Measurements from ENCODE around the gene YJU2. TPM values are rescaled to one million over a fixed set of nuclear protein-coding genes. Genes with fewer than 3 reads are reported as not detected.

YJU2 gene
- total and polyA plus RNA-seq, 12 donors, result 7.9 to 32.8 (median 10.5) TPM

DNA sequence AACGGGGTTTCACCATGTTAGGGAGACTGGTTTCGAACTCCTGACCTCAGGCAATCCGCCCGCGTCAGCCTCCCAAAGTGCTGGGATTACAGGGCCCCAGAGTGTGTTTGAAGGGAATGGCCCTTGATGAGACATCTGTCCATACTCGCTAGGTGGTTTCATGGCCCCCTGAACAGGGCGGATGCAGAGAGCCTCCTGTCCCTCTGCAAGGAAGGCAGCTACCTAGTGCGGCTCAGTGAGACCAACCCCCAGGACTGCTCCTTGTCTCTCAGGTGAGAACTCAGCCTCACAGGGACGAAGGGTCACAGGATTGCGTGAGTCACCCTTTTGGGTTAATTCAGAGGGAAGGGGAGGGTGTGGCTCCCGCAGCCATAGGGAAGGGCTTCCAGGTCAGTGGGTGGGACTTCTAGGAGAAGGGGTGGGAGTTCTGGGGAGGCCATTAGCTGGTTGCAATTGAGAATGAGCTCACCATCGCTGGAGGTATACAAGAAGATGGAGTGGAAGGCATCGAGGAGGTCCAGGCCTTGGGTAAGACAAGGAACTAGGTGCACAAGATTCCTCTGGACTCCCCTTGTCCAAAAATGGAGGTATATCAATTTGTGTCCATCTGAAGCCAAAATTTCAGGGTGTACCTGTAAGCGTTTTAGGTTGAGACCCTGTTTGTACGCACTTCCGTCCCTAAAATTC lies 41.4 kb downstream of the YJU2 start:
- intact Hi-C loops (cut with DNase I), result no loop called here
- ATAC-seq, result no peak
- H3K27me3 ChIP-seq, result peaks cover 0 to 37% (median 26%) of the 10 kb centered on the region in 7 donors
- TF ChIP-seq, protein P1, sequence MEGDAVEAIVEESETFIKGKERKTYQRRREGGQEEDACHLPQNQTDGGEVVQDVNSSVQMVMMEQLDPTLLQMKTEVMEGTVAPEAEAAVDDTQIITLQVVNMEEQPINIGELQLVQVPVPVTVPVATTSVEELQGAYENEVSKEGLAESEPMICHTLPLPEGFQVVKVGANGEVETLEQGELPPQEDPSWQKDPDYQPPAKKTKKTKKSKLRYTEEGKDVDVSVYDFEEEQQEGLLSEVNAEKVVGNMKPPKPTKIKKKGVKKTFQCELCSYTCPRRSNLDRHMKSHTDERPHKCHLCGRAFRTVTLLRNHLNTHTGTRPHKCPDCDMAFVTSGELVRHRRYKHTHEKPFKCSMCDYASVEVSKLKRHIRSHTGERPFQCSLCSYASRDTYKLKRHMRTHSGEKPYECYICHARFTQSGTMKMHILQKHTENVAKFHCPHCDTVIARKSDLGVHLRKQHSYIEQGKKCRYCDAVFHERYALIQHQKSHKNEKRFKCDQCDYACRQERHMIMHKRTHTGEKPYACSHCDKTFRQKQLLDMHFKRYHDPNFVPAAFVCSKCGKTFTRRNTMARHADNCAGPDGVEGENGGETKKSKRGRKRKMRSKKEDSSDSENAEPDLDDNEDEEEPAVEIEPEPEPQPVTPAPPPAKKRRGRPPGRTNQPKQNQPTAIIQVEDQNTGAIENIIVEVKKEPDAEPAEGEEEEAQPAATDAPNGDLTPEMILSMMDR (IDR thresholded peaks at IDR 0.05), result no peak
- WGBS, 2 donors, result 85 to 88% methylated on average over 16 of the region's 16 CpGs
- H3K36me3 ChIP-seq, result no peaks in the 10 kb centered on the region
- no peaks in the 10 kb centered on the region for H3K9me3 ChIP-seq
- H3K4me3 ChIP-seq, result no peak overlapping the region
- DNase-seq, result no peak
- no peak overlapping the region for H3K27ac ChIP-seq
- no peaks in the 10 kb centered on the region for H3K4me1 ChIP-seq

DNA sequence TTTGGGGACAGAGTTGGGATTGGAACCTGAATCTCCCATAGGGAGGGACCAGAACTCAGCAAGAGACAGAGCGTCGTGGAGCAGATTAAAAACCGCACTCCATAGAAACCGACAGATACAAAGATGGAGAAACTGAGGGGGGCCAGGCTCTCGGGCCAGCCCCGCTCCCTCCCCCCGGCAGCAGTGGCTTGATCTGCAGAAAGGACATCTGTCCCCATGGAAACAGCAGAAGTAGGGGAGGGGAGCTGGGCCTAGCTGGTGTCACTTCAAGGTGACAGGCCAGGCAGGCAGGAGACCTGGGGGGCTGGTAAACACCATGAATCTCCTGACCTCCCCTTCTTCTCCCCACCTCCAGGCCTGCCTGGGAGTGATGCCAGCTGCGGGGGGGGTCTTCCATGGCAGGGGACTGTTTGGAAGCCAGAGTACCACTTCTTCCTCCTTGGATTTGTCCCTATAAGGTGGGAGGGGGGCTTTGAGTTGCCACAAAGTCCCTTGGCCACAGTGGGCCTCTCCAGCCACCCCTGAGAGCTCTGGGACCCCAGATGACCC lies 44.4 kb downstream of the YJU2 start:
- H3K27me3 ChIP-seq, result peaks cover 0 to 44% (median 18%) of the 10 kb centered on the region in 7 donors
- 60 to 64% methylated on average over 8 of the region's 8 CpGs for WGBS, 2 donors
- no peak overlapping the region for H3K4me3 ChIP-seq

DNA sequence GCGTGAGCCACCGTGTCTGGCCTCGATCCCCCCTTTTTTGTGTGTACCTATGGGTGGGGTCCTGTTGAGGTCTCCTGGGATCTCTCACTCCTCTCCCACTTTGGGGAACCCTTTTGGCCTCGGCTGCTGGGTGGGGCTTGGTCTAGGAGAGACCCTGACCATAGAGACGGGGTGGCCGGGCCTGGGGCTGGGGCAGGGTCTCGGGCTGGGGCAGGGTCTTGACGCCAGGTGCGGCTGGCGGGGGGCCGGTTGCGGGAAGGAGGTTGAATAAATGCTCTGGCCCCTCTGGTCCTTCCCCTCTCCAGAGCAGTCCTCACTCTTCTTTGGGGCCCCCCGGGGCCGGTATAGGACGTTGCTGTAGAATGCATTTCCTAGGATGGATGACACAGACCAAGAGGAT lies 45.6 kb downstream of the YJU2 start:
- no peak overlapping the region for H3K4me3 ChIP-seq
- intact Hi-C loops (cut with DNase I), result no loop called here
- no peaks in the 10 kb centered on the region for H3K4me1 ChIP-seq
- peaks cover 0 to 46% (median 28%) of the 10 kb centered on the region in 7 donors for H3K27me3 ChIP-seq
- no peak for ATAC-seq
- WGBS, 2 donors, result 80% methylated on average over 15 of the region's 15 CpGs
- H3K9me3 ChIP-seq, result no peaks in the 10 kb centered on the region
- H3K27ac ChIP-seq, result no peak overlapping the region
- DNase-seq, result no peak
- H3K36me3 ChIP-seq, result no peaks in the 10 kb centered on the region
- TF ChIP-seq, protein P1 (IDR thresholded peaks at IDR 0.05), result no peak

More for the DNA sequence above, 44.4 kb downstream of the YJU2 start:
- Histone ChIP-seq H3K36me3 (no peaks in the 10 kb centered on the region), H3K4me1 (no peaks in the 10 kb centered on the region), H3K27ac (no peak overlapping the region), H3K9me3 (no peaks in the 10 kb centered on the region)
- ATAC-seq, result no peak
- no peak for DNase-seq
- TF ChIP-seq, protein P1 (IDR thresholded peaks at IDR 0.05), result no peak
- intact Hi-C loops (cut with DNase I), result no loop called here

DNA sequence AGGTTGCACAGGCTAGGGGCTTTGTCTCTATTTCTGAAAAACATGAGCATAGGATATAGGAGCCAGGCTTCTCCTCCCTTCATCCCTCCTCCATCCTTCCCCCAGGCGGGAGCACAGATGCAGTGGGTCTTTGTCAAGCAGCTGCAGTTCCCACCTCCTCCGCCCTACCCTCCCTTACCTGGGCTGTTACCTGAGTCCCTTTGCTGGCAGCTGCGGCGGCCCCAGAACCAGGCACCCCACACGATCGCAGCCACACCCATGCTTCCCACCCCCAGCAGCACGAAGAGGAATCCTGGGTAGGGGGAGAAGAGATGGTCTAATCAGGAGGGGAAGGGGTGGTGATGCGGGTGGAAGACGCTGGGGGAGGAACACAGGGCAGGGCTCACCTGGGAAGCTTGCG lies 47.5 kb downstream of the YJU2 start:
- peaks cover 0 to 50% (median 28%) of the 10 kb centered on the region in 7 donors for H3K27me3 ChIP-seq
- WGBS, 2 donors, result 28 to 34% methylated on average over 10 of the region's 10 CpGs
- ATAC-seq, result no peak
- no peak overlapping the region for H3K27ac ChIP-seq
- no peaks in the 10 kb centered on the region for H3K36me3 ChIP-seq
- H3K4me3 ChIP-seq, result no peak overlapping the region
- no peaks in the 10 kb centered on the region for H3K4me1 ChIP-seq
- no peaks in the 10 kb centered on the region for H3K9me3 ChIP-seq
- DNase-seq, result no peak
- TF ChIP-seq, protein P1 (IDR thresholded peaks at IDR 0.05), result no peak
- intact Hi-C loops (cut with DNase I), result no loop called here

Data from heart right ventricle (tissue), 16 donors.